ENCODE results near the gene CNOT11.
"Not testable (repeated sequence)": the region's sequence is repeated elsewhere in the genome, so short reads cannot be mapped to it uniquely, and the experiment has no call there.

DNA sequence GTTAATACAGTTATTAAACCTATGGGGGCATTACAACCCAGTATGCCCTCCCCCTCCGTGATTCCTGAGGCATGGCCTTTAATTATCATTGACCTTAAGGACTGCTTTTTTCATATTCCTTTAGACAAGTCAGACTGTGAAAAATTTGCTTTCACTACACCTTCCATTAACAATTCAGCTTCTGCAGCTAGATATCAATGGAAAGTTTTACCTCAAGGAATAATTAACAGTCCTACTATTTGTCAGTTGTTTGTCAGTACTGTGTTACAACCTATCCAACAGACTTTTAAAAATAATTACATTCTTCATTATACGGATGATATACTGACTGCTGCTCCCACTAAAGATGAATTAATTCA, 12.9 kb upstream of the CNOT11 start:
- TF ChIP-seq CTCF (IDR thresholded peaks at IDR 0.05; ENCODE audit: low read length); EZH2 (IDR thresholded peaks at IDR 0.05; ENCODE audit: borderline replicate concordance, low read length): not testable (repeated sequence)
